Measurements from ENCODE around the gene BZW2. TPM values are rescaled to one million over a fixed set of nuclear protein-coding genes. Genes with fewer than 3 reads are reported as not detected.

BZW2 gene
- total and polyA plus RNA-seq, 2 of the 13 experiments (the other 11 are each of a cell fraction or from before 2014, with no cell fraction given), result 21.8 to 95.2 TPM

DNA sequence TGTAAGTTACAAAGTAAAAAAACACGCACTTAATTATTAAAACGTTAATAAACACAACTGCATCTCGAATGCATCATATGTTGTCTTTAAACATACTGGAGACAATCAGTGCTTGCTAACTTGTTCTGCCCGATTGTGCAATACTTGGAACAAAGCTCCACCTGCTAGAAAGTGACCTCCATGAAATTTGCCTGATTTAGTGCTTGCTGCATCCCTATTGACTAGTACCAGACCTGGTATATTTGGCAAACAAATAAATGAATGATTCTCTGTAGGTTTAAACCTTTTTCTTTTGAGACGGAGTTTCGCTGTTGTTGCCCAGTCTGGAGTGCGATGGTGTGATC lies 6.2 kb downstream of the BZW2 start:
- Histone ChIP-seq H3K4me3 (replicated peaks in 1 of 3; ENCODE audit: insufficient read depth in 1 of 3, low read depth in 2 of 3, low read length in 3 of 3) (no peak overlapping the region), H3K36me3 (replicated peaks in 1 of 2; ENCODE audit: control insufficient read depth in 1 of 2, insufficient read depth in 2 of 2, low read length in 2 of 2) (no peaks in the 10 kb centered on the region), H3K9me3 (ENCODE audit: low read length) (no peaks in the 10 kb centered on the region), H3K4me2 (ENCODE audit: low read depth, low read length) (no peak overlapping the region), H3K9ac (ENCODE audit: insufficient read depth, low read depth, low read length) (no peak overlapping the region), H3K79me2 (ENCODE audit: insufficient read depth, low read length) (peaks cover 95% of the 10 kb centered on the region), H3K27ac (ENCODE audit: extremely low read length, insufficient read depth, low read length) (no peak overlapping the region), H2AFZ (ENCODE audit: low read length) (no peak overlapping the region), H4K20me1 (ENCODE audit: insufficient read depth, low read length) (peaks cover 26% of the 10 kb centered on the region), H3K4me1 (ENCODE audit: insufficient read depth, low read length) (peaks cover 54% of the 10 kb centered on the region), H3K27me3 (ENCODE audit: control insufficient read depth in 1 of 2, insufficient read depth in 2 of 2, low read length in 2 of 2) (no peaks in the 10 kb centered on the region)
- DNase-seq (ENCODE audit: low spot score) (no peak), FAIRE-seq (no peak), ATAC-seq (no peak)
- BruUV-seq (replicated peaks), result no TSS peak
- peak; percentile 86 for TF ChIP-seq CEBPG (CRISPR knock-in tag; IDR thresholded peaks at IDR 0.05)
- TF ChIP-seq GFI1 (CRISPR knock-in tag; IDR thresholded peaks at IDR 0.05; ENCODE audit: borderline replicate concordance), result peak; percentile 48; the same call in 1 of the 2 replicates
- no peak for TF ChIP-seq GABPA (IDR thresholded peaks at IDR 0.05; ENCODE audit: low read depth, low read length)
- no peak for TF ChIP-seq GABPA (CRISPR knock-in tag; IDR thresholded peaks at IDR 0.05; ENCODE audit: low read depth)
- no peak for TF ChIP-seq TSC22D2 (CRISPR knock-in tag; IDR thresholded peaks at IDR 0.05; ENCODE audit: borderline replicate concordance)
- no peak for TF ChIP-seq SIX4 (CRISPR knock-in tag; IDR thresholded peaks at IDR 0.05)
- TF ChIP-seq ZNF275 (CRISPR knock-in tag; IDR thresholded peaks at IDR 0.05; ENCODE audit: borderline replicate concordance), result no peak
- peak; percentile 93 for TF ChIP-seq CEBPB (IDR thresholded peaks at IDR 0.05; ENCODE audit: borderline replicate concordance, low read depth, low read length)
- TF ChIP-seq GLI4 (CRISPR knock-in tag; IDR thresholded peaks at IDR 0.05; ENCODE audit: borderline replicate concordance), result no peak
- TF ChIP-seq NR2F6 (IDR thresholded peaks at IDR 0.05), result 0 out of 2 replicates have a peak, but pooled peaks have one; percentile 13
- TF ChIP-seq NR2F6 (CRISPR knock-in tag; IDR thresholded peaks at IDR 0.05), result no peak
- TF ChIP-seq EZH2 (conservative IDR thresholded peaks at IDR 0.05; ENCODE audit: low read depth, low read length), result no peak
- TF ChIP-seq ZNF224 (CRISPR knock-in tag; IDR thresholded peaks at IDR 0.05), result no peak
- TF ChIP-seq HOXA7 (CRISPR knock-in tag; IDR thresholded peaks at IDR 0.05), result no peak
- no peak for TF ChIP-seq ZNF543 (CRISPR knock-in tag; IDR thresholded peaks at IDR 0.05)
- in situ Hi-C loops (cut with HindIII; ENCODE audit: extremely low pct_ligation_motif_present, low pct_unique_long_range_greater_than_20kb), result no loop called here
- CTCF ChIA-PET (ENCODE audit: low intra/inter-chr PET ratio, low total read pairs), result no interaction called here
- POLR2A ChIA-PET, result no interaction called here
- WGBS (ENCODE audit: low lambda C conversion rate), result 86% methylated on average over 7 of the region's 7 CpGs
- intact Hi-C loops (cut with micrococcal nuclease; ENCODE audit: unreplicated experiment), result no loop called here
